Ureter (tissue), 1 donor: Measurements from ENCODE around the gene TRIM10. TPM values are rescaled to one million over a fixed set of nuclear protein-coding genes. Genes with fewer than 3 reads are reported as not detected.
A peak's percentile ranks its signal among the peaks of the same experiment; 100 is the strongest.
"Not testable (repeated sequence)": the region's sequence is repeated elsewhere in the genome, so short reads cannot be mapped to it uniquely, and the experiment has no call there.

ENCODE experiments used
- DNase-seq: peaks from one replicate; pipeline ENCODE4 v3.0.0-alpha.2; 2020; ENCODE audit warnings: low spot score
- total RNA-seq: library from RNA; stranded (reverse); gene quantifications from one replicate; pipeline ENCODE4 v1.2.4, GENCODE V29; 2023
- donor health status: DM: yes; HTN: yes; CAD: no.

Gene TRIM10
- total RNA-seq, 1 donor from 2014 or later: not detected

- DNase-seq: no peak
These were observed 31.5 kb downstream of the TRIM10 start for GRCh38 chr6:30129265-30130178.

DNA sequence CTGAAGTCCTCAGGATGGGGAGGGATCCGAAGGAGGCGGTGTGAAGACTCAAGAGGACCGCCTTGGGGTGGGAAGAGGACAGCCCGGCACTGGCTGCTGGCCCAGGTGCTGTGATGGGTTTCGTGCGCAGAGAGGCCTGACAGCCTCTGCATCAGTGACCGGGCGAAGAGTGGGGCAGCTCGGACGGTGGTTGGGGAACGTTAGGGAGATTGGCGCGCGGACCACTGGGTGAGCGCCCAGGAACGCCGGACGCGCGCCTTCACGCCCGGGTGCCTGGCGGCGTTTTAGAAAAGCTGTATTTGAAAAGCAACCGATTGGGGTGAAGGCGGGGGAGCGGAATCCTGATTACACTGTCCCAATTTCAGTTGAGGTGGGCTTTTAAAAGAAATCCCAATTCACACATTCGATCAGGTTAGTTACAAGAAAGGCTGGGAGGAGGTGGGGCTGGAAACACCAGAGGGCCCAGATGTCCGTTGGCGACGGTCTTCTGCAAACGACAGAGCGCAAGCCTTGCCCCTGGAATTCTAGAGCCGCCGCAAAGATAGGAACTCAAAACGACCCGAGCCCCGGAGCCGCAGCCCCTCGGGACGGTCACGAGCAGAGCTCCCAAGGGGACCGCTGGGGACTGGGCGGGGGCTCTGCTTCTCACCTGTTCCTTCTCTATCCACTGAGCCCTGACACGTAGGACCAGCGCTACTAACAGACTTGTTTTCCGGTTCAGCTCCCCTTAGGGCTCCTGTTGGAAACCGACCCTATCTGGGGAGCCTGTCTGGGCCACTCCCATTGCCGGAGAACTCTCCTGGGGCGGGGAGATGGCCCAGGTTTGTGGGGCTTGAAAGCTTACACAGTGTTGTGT, 33.5 kb downstream of the TRIM10 start:
- DNase-seq: no peak

DNA sequence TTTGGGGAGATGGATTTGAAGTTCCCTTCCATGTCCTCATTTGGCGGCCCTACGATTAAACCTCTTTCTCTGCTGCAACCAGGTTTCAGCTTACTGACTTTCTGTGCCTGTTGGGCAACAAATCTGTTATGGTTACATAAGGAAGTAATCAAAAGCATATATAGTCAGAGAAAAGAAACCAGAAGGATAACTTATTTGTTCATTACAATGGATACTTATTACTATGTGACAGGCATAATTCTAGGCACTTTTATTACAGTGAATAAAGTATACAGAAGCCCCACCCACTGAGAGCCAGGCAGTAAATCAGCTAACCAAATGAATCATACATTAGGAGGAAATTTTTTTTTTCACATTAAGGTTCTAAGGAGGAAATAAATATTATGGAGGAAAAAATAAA, 38.5 kb downstream of the TRIM10 start:
- DNase-seq: peak; percentile 28

DNA sequence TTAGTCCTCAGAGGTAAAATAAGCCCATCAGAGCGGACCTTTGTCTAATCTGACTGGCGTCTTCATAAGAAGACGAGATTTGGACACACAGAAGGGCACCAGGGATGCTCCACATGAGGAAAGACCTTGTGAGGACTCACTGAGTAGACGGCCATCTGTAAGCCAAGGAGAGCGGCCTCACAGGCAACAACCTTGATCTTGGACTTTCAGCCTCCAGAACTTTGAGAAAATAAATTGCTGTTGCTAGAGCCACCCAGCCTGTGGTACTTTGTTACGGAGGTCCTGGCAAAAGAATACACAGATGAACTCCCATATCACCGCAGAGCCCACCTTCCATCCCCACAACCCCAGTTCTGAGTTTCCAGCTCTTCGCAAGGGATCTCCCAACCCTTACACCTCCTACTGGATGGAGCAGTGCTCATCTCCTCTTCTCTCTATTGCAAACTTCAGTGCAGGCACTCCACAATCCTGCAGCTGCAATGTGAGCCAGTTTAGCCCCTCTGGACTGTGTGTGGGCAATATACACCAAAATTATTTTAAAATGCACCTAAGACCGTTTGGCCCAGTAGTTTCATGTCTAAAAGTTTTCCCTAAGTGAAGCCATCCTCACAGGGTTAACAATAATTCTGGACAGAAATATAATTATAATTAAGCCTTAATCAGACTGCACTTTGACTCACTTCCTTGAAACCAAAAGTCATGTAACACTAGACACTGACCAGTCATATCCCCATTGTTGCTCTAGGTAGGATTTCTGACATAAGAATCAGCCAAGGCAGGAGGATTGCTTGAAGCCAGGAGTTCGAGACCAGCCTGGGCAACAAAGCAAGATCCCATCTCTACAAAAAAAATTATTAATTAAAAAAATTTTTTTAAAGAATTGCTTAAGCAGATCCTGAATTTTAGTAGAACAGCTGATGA, 39.3 kb downstream of the TRIM10 start:
- peak; percentile 9 for DNase-seq

DNA sequence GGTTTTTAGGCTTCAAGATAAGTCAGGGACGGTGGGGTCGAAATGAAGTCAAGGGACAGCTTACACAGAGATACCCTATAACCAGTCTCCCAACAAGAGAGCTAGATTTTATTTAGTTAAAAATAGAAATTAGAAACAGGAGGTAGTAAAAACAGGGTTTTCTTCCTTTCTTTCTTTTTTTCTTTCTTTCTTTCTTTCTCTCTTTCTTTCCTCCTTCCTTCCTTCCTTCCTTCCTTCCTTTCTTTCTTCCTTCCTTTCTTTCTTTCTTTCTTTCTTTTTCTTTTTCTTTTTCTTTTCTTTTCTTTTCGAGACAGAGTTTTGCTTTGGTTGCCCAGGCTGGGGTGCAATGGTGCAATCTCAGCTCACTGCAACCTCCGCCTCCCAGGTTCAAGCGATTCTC, 42.3 kb downstream of the TRIM10 start:
- DNase-seq: not testable (repeated sequence)

- no peak for DNase-seq
These were observed 44.3 kb downstream of the TRIM10 start for GRCh38 chr6:30116724-30117123.

DNA sequence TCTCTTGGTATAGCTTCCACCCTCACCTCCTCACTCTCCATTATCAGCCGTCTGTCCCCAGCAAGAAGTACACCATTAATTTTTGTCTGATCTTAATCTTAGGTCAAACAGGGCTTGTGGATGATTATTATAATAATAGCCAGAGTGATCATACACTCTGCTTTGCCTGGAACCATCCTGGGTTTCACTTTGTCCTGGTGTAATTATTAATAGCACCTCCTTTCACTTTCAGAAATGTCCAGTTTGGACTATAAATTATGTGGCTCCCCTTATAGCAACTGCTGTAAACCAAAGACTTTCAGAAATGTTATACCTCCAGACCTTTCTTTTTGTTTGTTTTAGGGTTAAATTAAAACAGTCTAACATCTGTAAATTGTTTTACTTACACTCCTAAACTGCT, 47.2 kb downstream of the TRIM10 start:
- no peak for DNase-seq

- DNase-seq: no peak
These were observed 47.8 kb downstream of the TRIM10 start, which contains the start of gene TRIM31 for GRCh38 chr6:30113003-30113759. Gene TRIM31, minus strand, starts transcription at chr6:30113090. Its CDS starts 285 bp downstream, at chr6:30112805.

DNA sequence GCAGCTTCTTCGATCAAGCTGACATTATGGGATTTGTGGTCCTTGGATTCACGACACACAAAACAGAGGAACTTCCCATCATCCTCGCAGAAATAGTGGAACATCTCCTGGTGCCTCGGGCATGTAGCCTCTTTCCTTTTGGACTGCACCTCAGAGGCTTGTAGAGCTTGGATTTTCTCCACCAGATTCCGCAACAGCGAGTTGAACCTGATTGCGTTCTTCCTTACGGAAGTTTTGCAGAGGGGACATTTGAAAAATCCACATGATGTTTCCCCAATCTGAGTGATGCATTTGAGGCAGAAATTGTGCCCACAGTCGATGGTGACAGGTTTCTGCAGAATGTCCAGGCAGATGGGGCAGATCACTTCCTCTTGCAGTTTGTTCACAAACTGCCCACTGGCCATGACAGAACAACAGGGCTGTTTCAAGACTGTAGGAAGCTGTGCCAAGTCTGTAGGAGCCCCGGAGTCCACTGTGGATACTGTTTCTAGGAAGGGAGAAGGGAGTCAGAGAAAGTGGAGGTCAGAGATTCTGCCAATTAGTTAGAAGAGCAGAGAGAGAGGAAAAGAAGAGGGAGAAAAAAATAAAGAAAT, 48.5 kb downstream of the TRIM10 start:
- no peak for DNase-seq

DNA sequence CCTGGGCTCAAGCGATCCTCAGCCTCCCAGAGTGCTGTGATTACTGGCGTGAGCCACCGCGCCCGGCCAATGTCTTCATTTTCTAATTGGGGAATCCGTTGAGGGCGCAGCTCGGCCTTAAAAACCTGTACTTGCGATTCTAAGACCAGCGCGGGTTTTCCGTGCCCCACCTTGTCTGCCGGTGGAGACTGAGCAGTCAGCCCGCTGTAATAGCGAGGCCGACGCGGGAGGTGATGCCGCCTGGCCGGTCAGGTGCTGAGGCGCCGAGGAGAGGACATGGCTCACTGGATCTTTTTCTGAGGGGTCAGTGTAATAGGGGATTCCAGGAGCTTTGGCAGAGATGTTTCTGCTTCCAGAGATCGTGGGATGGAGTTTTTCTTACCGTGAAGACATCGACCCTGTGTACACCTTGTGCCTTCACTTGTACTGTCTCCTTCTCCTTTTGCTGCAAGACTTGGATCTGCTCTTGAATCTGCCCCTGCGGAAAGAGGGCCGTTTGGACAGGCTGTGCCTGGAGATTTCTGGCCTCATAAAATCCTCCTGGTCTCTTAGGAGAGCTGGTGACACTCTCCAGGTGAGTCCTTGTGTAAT, 49.6 kb downstream of the TRIM10 start:
- no peak for DNase-seq

DNA sequence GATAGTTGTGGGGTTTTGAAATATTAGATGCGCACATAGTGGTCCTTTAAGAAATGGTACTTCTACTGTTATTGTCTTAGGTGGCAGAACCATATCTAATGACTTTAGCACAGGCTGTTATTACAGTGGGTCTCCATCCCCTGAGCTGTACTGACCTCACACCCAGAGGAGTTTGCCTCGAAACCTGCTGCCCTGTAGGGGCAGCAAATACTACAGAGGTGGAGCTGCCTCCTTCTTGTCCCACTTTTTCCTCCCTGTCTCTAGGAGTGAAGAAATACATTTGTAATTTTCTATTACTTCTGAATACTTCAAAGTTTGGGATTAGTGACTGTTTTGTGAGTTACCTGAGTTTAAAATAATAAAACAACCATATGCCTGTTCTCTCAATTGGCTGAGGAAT, 56.4 kb downstream of the TRIM10 start:
- DNase-seq: no peak

- no peak for DNase-seq
These were observed 57.2 kb downstream of the TRIM10 start for GRCh38 chr6:30103872-30104179.

DNA sequence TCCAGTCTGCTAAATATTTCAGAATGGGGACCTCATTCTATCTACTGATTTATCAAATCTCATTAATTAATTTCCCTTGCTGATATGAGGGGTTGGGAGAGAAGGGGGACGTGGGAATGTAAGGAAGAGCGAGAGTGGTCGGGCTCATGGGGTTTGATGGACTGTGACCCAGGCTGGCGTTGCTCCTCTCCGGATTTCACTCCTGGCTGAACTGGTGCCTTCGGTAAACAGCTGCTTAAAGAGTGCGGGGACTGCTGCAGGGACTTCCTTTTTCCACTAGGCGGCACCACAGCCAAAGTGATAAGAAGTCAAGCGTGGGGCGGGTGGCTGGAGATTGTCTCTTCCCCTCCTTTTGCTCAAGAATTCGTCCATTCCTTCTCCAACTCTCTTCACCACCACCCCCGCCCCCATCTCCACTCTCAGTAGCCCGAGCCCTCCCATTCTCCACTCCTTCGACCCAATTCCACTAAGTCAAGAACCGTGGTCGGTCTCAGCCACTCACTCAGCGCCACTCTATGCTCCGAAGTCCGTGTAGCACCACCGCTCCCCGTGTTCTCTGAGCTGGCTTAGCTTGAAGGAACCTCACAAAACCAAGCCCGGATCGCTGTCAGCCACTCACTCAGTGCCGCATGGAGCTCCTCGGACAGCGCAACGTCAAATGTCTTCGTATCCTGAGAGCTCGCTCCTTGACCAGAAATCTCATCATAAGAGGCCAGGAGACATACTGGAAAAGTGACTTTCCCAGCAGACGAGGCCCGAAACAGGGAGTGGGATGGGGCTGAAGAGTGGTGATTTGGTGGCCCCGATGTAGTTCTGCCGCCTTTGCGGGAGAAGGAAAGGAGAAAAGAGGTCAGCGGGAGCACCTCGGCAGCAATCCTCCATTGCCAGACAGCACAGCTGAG, 57.8 kb downstream of the TRIM10 start:
- DNase-seq: peak; percentile 90

GRCh38 chr6:30102414-30102969, 58.5 kb downstream of the TRIM10 start:
- peak; percentile 68 for DNase-seq
